Cardiac muscle cell (in vitro differentiated cells and primary cell): ENCODE results near the gene AK9. TPM values are rescaled to one million over a fixed set of nuclear protein-coding genes. Genes with fewer than 3 reads are reported as not detected.

Experiments used
- DNase-seq, 2 donors: peaks; one replicate each; pipeline versions ENCODE4 v3.0.0 to v3.0.0-alpha.2; 2010 to 2017; ENCODE audit warnings: low read depth in 1 of 2, low spot score in 1 of 2
- H3K27ac ChIP-seq: fragments of 200-600 bp; sonication (generic); 2 replicates; pipeline ENCODE4 v1.5.1; 2016
- H3K27me3 ChIP-seq: fragments of 200-600 bp; sonication (generic); 2 replicates; pipeline ENCODE4 v1.6.0; 2016; ENCODE audit warnings: control low read depth
- H3K36me3 ChIP-seq: fragments of 200-600 bp; sonication (generic); 2 replicates; pipeline ENCODE4 v1.5.1; 2016; ENCODE audit warnings: control low read depth
- H3K4me1 ChIP-seq: fragments of 200-600 bp; sonication (generic); 2 replicates; pipeline ENCODE4 v1.8.1; 2017; ENCODE audit warnings: low read depth, mild to moderate bottlenecking, mixed run types
- H3K4me3 ChIP-seq: fragments of 200-600 bp; sonication (generic); 2 replicates; pipeline ENCODE4 v1.5.1; 2016; ENCODE audit warnings: mild to moderate bottlenecking
- H3K9me3 ChIP-seq: fragments of 200-600 bp; sonication (generic); 2 replicates; pipeline ENCODE4 v1.5.1; 2017; ENCODE audit warnings: low read depth, mild to moderate bottlenecking, control low read depth
- polyA plus RNA-seq: library from polyadenylated mRNA; unstranded; fragments of >200 nt; fragmentation: Nextera tagmentation; extraction: Ambion mirVana; gene quantifications from 2 replicates; pipeline ENCODE4 v1.2.1, GENCODE V29; 2016
- total RNA-seq: library from RNA; depleted of rRNA; stranded (reverse); fragments of >200 nt; gene quantifications from 2 replicates; pipeline ENCODE4 v1.2.3, GENCODE V29; 2016
- TF ChIP-seq, protein P1 (sequence below): IDR thresholded peaks from 2 replicates; pipeline ENCODE4 v1.5.1; 2012; ENCODE audit warnings: low read depth, mild to moderate bottlenecking, low read length

Gene AK9
- total and polyA plus RNA-seq, 2 experiments from 2014 or later, result 8.3 to 18.6 TPM

DNA sequence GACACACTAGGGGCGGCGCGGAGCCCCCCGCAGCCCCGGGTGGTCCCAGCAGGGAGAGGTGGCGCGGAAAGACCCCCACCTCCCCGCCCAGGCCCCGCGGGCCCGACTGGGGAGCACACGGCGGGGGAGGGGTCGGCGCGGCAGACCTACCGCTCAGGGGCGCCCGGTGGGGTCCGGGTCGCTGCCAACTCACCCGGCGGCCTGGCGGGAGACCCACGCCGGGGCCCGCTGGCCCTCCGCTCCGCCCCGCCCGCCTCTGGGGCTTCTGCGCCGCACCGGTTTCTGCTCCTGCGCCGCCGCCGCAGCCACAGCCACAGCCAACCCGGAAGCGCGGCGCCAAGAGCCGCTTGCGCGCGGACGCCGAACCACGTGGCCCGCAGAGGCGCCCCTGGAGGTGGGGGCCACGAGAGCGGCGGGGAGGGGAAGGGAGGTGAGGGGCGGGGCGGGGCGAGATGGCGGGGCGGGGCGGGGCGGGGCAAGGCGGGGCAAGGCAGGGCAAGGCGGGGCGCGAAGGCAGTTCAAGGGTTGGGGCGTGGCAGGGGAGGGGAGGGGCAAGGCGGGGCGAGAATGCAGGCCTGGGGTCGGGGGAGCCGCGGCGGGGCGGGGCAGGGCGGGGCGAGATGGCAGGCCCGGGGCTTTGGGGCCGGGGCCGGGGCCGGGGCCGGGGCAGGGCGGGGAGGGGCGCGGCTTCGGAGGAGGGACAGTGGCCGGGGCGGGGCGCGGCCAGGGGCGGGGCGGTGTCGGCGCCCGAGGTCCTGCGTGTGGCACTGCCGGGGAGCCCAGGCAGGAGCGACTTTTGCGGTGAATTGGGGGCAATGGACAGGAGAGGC lies 207.9 kb downstream of the AK9 start, which contains the start of gene ZBTB24:
Gene ZBTB24 (minus strand): TSS at position 315 of the 830 bp plus-strand sequence. CDS start 1,193 bp downstream, outside the sequence.
- Histone ChIP-seq H3K27me3 (no peaks in the 10 kb centered on the region), H3K4me3 (peak within 1 kb of the TSS; percentile 80), H3K36me3 (no peaks in the 10 kb centered on the region), H3K27ac (peak within 1 kb of the TSS; percentile 17), H3K9me3 (no peaks in the 10 kb centered on the region), H3K4me1 (peaks cover 6% of the 10 kb centered on the region)
- TF ChIP-seq, protein P1, sequence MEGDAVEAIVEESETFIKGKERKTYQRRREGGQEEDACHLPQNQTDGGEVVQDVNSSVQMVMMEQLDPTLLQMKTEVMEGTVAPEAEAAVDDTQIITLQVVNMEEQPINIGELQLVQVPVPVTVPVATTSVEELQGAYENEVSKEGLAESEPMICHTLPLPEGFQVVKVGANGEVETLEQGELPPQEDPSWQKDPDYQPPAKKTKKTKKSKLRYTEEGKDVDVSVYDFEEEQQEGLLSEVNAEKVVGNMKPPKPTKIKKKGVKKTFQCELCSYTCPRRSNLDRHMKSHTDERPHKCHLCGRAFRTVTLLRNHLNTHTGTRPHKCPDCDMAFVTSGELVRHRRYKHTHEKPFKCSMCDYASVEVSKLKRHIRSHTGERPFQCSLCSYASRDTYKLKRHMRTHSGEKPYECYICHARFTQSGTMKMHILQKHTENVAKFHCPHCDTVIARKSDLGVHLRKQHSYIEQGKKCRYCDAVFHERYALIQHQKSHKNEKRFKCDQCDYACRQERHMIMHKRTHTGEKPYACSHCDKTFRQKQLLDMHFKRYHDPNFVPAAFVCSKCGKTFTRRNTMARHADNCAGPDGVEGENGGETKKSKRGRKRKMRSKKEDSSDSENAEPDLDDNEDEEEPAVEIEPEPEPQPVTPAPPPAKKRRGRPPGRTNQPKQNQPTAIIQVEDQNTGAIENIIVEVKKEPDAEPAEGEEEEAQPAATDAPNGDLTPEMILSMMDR, result no peak
- peak; percentile 95 to 97 for DNase-seq

DNA sequence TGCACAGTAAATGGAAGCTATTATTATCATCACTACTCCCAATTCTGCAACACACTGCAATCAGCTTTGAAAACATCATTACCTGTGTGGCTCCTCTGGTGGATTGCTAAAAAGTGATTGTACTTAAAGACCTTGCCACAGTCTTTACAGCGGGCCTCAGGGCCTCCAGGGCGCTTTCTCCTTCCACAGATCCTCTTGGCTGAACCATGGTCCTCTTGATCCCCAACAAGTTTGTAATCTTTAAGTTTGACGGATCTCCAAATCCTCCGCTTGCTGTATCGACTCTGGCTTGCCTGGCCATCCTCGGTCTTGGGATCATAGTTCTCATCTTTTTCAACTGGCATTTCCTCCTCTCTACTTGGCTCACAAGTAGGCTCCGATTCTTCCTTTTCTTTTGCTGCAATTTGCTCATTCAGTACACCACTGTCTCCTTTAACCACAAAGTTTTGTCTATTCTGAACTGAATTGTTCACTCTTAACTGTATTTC lies 210.0 kb downstream of the AK9 start:
- peaks cover 6% of the 10 kb centered on the region for H3K4me1 ChIP-seq
- no peak overlapping the region for H3K4me3 ChIP-seq

DNA sequence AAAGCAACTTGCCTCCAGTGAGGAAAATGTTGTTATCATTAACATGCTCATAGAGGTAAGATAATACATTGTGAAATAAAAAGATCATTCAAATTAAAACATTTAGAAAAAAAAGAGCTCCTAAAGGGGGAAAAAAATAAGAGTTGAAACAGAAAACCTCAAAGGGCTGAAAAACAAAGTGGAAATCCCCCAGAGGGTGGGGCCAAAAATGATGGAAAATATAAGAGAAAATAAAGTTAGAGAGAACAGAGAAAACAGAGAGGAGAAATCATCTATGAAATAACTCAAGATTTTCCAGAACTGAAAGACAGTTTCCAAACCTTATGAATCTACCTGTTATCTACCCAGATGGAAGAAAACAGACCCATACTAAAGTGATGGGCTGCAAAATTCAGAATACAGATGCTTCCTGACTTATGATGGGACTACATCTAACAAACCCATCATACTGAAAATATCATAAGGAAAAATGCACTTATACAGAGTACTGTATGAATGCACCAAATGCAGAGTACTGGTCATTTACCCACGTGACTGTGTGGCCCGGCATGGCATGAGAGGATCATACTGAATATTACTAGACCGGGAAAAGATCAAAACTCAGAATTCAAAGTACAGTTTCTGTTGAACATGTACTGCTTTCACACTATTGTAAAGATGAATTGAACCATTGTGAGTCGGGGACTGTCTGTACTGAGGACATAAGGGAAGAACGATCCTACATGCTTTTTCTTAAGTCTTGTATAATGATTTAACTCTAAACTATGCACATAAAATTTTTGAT lies 212.0 kb downstream of the AK9 start:
- no peak overlapping the region for H3K27ac ChIP-seq
- H3K9me3 ChIP-seq, result no peaks in the 10 kb centered on the region
- H3K36me3 ChIP-seq, result peaks cover 10% of the 10 kb centered on the region
- TF ChIP-seq, protein P1, result no peak
- no peak for DNase-seq
- H3K4me1 ChIP-seq, result peaks cover 6% of the 10 kb centered on the region
- no peak overlapping the region for H3K4me3 ChIP-seq
- H3K27me3 ChIP-seq, result no peaks in the 10 kb centered on the region

More for the DNA sequence above, 210.0 kb downstream of the AK9 start:
- H3K36me3 ChIP-seq, result peaks cover under 1% of the 10 kb centered on the region
- H3K9me3 ChIP-seq, result no peaks in the 10 kb centered on the region
- H3K27ac ChIP-seq, result no peak overlapping the region
- H3K27me3 ChIP-seq, result no peaks in the 10 kb centered on the region
- TF ChIP-seq, protein P1, result no peak
- DNase-seq, result no peak

DNA sequence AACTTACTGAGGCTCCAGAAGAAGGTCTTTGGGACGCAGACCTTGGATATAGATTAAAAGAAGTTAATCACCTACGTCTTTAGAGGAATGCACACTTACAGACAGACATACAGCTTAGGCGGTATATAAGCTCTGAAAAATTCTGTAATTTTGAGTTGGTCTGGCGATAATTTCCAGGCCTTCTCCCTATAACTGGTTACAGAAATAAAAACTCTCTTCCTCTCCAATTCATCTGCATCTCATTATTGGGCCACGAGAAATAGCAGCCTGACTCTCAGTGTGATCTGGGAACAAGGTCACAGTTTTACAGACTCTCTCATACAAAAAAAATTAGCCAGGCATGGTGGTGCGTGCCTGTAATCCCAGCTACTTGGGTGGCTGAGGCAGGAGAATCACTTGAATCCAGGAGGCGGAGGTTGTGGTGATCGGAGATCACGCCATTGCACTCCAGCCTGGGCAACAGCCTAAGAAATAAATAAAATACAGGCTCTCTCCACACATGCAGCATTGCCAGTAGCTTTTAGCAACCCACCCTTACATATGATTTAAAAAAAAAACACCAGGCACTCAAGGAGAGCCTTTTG lies 212.7 kb downstream of the AK9 start:
- H3K4me3 ChIP-seq, result no peak overlapping the region
- peaks cover 11% of the 10 kb centered on the region for H3K36me3 ChIP-seq
- no peaks in the 10 kb centered on the region for H3K9me3 ChIP-seq
- DNase-seq, result no peak
- no peaks in the 10 kb centered on the region for H3K27me3 ChIP-seq
- H3K27ac ChIP-seq, result no peak overlapping the region
- TF ChIP-seq, protein P1, result no peak
- H3K4me1 ChIP-seq, result peaks cover 6% of the 10 kb centered on the region

DNA sequence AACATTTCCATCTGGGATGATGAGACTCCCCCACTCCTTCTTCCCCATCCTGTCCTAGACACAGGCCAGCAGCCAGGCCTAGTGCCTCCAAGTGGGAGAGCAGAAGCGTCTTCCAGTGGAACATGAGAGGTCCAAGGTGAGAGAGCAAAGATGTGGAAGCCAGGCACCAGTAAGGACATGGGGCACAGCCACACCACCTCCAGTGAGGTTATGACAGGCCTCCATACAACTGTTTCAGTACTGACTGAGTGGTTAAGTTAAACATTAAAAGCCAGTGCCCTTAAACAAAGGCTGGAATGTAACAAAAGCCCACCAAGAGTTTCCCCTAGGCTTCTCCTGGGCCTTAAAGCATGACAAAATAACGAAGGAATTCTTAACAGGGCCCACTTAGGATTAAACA lies 213.3 kb downstream of the AK9 start:
- peaks cover 6% of the 10 kb centered on the region for H3K4me1 ChIP-seq
- TF ChIP-seq, protein P1, result no peak

More for the DNA sequence above, 213.3 kb downstream of the AK9 start:
- H3K4me3 ChIP-seq, result no peak overlapping the region
- no peak for DNase-seq
- no peaks in the 10 kb centered on the region for H3K9me3 ChIP-seq
- no peak overlapping the region for H3K27ac ChIP-seq
- H3K27me3 ChIP-seq, result no peaks in the 10 kb centered on the region
- H3K36me3 ChIP-seq, result peaks cover 14% of the 10 kb centered on the region
